IMR-90 (cell line): ENCODE results near the gene CHD9. TPM values are rescaled to one million over a fixed set of nuclear protein-coding genes. Genes with fewer than 3 reads are reported as not detected.

Experiments
- SMC3 ChIP-seq: fragments of 150-350 bp; IDR thresholded peaks from 2 replicates; pipeline ENCODE4 v1.6.1; 2016; ENCODE audit warnings: low read depth, mild to moderate bottlenecking, antibody characterized with exemption, low read length, moderate library complexity
- polyA plus RNA-seq, 3 experiments: library from polyadenylated mRNA; depleted of rRNA; stranded (reverse); fragments of >200 nt; gene quantifications; 2 replicates each; pipeline ENCODE4 v1.2.3, GENCODE V29; 2012; ENCODE audit warnings: low replicate concordance in 1 of 3
- total RNA-seq: library from RNA; depleted of rRNA; stranded (reverse); fragments of >200 nt; gene quantifications from 2 replicates; pipeline ENCODE4 v1.2.3, GENCODE V29; 2012
- TF ChIP-seq, protein P1 (sequence below): fragments of 150-350 bp; IDR thresholded peaks from 2 replicates; pipeline ENCODE4 v1.6.1; 2016; ENCODE audit warnings: low read depth, mild to moderate bottlenecking, low read length, moderate library complexity, borderline replicate concordance
- TF ChIP-seq, protein P2 (sequence below): conservative IDR thresholded peaks from 2 replicates; pipeline ENCODE4 v1.5.1; 2012; ENCODE audit warnings: mild to moderate bottlenecking, low read depth, low read length, improper control_type of control experiment

The CHD9 gene
- total and polyA plus RNA-seq, 2 of the 4 experiments (the other 2 are of a cell fraction), result 9.1 to 48.8 TPM

DNA sequence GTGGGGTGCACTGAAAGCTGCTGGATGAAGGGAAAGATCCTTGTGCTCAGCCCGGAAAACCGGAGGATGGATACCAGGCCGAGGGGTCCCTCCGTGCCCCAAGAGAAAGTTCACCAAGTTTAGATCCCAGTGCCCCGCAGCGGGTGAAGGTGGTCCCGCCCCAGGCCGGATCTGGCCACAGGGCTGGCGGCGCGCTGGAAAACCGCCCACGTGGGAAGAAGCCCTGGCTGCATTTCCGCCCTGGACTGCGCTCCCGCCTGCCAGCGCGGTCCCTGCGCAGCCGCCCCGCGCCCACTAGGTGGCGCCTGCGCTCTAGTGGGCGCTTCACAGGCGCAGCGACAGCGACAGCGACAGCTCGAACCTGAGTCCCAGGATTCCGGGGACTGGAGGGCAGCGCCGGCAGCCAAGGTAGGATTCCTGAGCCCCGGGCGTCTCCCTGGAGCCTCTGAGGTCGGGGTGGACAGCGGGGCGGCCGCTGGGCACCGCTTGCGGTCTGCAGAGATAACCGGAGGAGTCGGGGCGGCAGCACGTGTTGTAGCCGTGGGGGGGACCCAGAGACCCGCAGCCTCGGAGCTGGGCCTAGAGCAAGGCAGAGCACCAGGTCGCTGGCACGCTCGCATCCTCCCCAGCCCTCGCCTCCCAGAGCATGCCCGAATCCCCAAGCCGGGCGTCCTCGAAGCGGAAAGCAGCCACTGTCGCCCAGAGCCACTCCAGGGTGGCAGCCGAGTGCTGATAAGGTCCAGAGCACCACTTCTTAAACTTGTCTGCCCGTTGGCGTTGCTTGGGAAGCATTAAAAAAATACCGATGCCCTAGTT is at the start of gene CHD9 (continued):
- TF ChIP-seq, protein P1, sequence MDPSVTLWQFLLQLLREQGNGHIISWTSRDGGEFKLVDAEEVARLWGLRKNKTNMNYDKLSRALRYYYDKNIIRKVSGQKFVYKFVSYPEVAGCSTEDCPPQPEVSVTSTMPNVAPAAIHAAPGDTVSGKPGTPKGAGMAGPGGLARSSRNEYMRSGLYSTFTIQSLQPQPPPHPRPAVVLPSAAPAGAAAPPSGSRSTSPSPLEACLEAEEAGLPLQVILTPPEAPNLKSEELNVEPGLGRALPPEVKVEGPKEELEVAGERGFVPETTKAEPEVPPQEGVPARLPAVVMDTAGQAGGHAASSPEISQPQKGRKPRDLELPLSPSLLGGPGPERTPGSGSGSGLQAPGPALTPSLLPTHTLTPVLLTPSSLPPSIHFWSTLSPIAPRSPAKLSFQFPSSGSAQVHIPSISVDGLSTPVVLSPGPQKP, result no peak
- peak; percentile 91 for TF ChIP-seq SMC3
- TF ChIP-seq, protein P2, sequence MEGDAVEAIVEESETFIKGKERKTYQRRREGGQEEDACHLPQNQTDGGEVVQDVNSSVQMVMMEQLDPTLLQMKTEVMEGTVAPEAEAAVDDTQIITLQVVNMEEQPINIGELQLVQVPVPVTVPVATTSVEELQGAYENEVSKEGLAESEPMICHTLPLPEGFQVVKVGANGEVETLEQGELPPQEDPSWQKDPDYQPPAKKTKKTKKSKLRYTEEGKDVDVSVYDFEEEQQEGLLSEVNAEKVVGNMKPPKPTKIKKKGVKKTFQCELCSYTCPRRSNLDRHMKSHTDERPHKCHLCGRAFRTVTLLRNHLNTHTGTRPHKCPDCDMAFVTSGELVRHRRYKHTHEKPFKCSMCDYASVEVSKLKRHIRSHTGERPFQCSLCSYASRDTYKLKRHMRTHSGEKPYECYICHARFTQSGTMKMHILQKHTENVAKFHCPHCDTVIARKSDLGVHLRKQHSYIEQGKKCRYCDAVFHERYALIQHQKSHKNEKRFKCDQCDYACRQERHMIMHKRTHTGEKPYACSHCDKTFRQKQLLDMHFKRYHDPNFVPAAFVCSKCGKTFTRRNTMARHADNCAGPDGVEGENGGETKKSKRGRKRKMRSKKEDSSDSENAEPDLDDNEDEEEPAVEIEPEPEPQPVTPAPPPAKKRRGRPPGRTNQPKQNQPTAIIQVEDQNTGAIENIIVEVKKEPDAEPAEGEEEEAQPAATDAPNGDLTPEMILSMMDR, result peak; percentile 98
